ENCODE data around the gene KCNS1. TPM values are rescaled to one million over a fixed set of nuclear protein-coding genes. Genes with fewer than 3 reads are reported as not detected.

The KCNS1 gene
- total and polyA plus RNA-seq, 2 donors from 2014 or later, result 0.19 to 2.9 TPM

DNA sequence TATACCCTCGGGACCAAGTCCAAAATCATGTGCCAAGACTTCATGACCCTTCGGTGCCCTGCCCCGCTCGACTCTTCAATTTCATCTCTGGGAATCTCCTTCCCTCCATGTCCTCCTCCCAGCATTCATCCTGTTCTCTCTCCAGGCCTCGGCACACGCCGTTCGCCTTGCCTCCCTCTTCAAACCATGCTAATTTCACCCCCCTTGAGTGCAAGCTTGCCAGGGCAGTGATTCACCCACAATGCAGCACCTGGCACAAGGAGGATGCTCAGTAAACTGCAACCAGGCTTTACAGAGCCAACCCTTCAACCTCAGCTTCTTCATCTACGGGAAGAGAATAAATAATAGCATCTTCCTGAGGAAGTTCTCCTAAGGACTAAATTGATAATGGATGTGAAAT, 4.1 kb downstream of the KCNS1 start:
- H3K27ac ChIP-seq (ENCODE audit: low read depth in 2 of 2, low read length in 2 of 2), result no peak overlapping the region
- H3K27me3 ChIP-seq (ENCODE audit: control insufficient read depth, insufficient read depth, low read length), result peaks cover 27% of the 10 kb centered on the region
- intact Hi-C loops (cut with DNase I), result no loop called here
- no peak overlapping the region for H3K4me3 ChIP-seq (ENCODE audit: low read length in 3 of 3)
- H3K9ac ChIP-seq (ENCODE audit: low read length in 3 of 3), result no peak overlapping the region
- no peaks in the 10 kb centered on the region for H3K9me3 ChIP-seq (ENCODE audit: control insufficient read depth in 2 of 3, insufficient read depth in 1 of 3, low read length in 3 of 3)
- TF ChIP-seq CTCF (IDR thresholded peaks at IDR 0.05; ENCODE audit: borderline replicate concordance, extremely low read depth, insufficient read depth), result no peak
- no peaks in the 10 kb centered on the region for H3K36me3 ChIP-seq (ENCODE audit: control insufficient read depth in 2 of 3, insufficient read depth in 3 of 3, low read length in 3 of 3)
- DNase-seq, result no peak
- H3K4me1 ChIP-seq (ENCODE audit: control insufficient read depth in 2 of 3, insufficient read depth in 2 of 3, low read depth in 1 of 3, low read length in 3 of 3), result peaks cover 0 to 3% (median 0%) of the 10 kb centered on the region in 3 donors
- no peak for FAIRE-seq

GRCh38 chr20:45095805-45096238, 5.1 kb downstream of the KCNS1 start:
- intact Hi-C loops (cut with DNase I), result no loop called here
- peaks cover 0 to 3% (median 0%) of the 10 kb centered on the region in 3 donors for H3K4me1 ChIP-seq (ENCODE audit: control insufficient read depth in 2 of 3, insufficient read depth in 2 of 3, low read depth in 1 of 3, low read length in 3 of 3)
- H3K36me3 ChIP-seq (ENCODE audit: control insufficient read depth in 2 of 3, insufficient read depth in 3 of 3, low read length in 3 of 3), result no peaks in the 10 kb centered on the region
- H3K27me3 ChIP-seq (ENCODE audit: control insufficient read depth, insufficient read depth, low read length), result peaks cover 27% of the 10 kb centered on the region
- no peak overlapping the region for H3K9ac ChIP-seq (ENCODE audit: low read length in 3 of 3)
- TF ChIP-seq CTCF (IDR thresholded peaks at IDR 0.05; ENCODE audit: borderline replicate concordance, extremely low read depth, insufficient read depth), result peak; percentile 82
- DNase-seq (peak in 4 of 5 donors; percentile 46 to 75 (median 54)), FAIRE-seq (no peak)
- no peaks in the 10 kb centered on the region for H3K9me3 ChIP-seq (ENCODE audit: control insufficient read depth in 2 of 3, insufficient read depth in 1 of 3, low read length in 3 of 3)
- H3K27ac ChIP-seq (ENCODE audit: low read depth in 2 of 2, low read length in 2 of 2), result no peak overlapping the region
- no peak overlapping the region for H3K4me3 ChIP-seq (ENCODE audit: low read length in 3 of 3)

GRCh38 chr20:45094864-45095574, 5.9 kb downstream of the KCNS1 start:
- H3K27me3 ChIP-seq (ENCODE audit: control insufficient read depth, insufficient read depth, low read length), result peaks cover 27% of the 10 kb centered on the region
- no peak overlapping the region for H3K9ac ChIP-seq (ENCODE audit: low read length in 3 of 3)
- no peak overlapping the region for H3K27ac ChIP-seq (ENCODE audit: low read depth in 2 of 2, low read length in 2 of 2)
- peaks cover 0 to 3% (median 0%) of the 10 kb centered on the region in 3 donors for H3K4me1 ChIP-seq (ENCODE audit: control insufficient read depth in 2 of 3, insufficient read depth in 2 of 3, low read depth in 1 of 3, low read length in 3 of 3)
- no peak for FAIRE-seq
- intact Hi-C loops (cut with DNase I), result no loop called here
- no peaks in the 10 kb centered on the region for H3K36me3 ChIP-seq (ENCODE audit: control insufficient read depth in 2 of 3, insufficient read depth in 3 of 3, low read length in 3 of 3)
- no peak for DNase-seq
- H3K4me3 ChIP-seq (ENCODE audit: low read length in 3 of 3), result no peak overlapping the region
- H3K9me3 ChIP-seq (ENCODE audit: control insufficient read depth in 2 of 3, insufficient read depth in 1 of 3, low read length in 3 of 3), result no peaks in the 10 kb centered on the region
- no peak for TF ChIP-seq CTCF (IDR thresholded peaks at IDR 0.05; ENCODE audit: borderline replicate concordance, extremely low read depth, insufficient read depth)
